ENCODE measurements around the gene AGL. TPM values are rescaled to one million over a fixed set of nuclear protein-coding genes. Genes with fewer than 3 reads are reported as not detected.
A peak's percentile ranks its signal among the peaks of the same experiment; 100 is the strongest.

Gene AGL
- total RNA-seq = 10 to 100 TPM in 3 of 4 donors, 1 to 10 TPM in 1; 9.5 to 26.3 (median 17.0) TPM

DNA sequence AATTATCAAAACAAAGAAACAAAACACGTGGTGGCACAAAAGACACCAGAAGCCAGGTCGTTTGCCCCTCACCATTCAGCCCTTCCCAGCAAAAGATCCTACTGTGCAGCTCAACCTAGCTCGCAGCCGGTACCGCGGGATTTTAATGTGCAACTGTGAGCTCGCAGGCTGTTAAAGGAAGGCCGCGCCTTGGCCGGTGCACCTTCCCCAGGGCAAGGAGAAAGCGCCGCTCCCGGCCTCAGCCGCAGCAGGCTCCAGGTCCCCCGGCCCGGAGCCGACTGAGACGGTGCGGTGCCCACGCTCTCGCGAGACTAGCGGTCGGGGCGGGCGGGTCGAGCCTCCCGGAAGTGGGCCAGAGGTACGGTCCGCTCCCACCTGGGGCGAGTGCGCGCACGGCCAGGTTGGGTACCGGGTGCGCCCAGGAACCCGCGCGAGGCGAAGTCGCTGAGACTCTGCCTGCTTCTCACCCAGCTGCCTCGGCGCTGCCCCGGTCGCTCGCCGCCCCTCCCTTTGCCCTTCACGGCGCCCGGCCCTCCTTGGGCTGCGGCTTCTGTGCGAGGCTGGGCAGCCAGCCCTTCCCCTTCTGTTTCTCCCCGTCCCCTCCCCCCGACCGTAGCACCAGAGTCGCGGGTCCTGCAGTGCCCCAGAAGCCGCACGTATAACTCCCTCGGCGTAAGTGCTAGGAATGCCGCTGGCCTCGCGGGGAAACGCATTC lies at the start of gene AGL:
TSS of gene AGL (plus strand) at position 618 of the 715 bp plus-strand sequence. CDS start 682 bp downstream, outside the sequence.
- no peak for TF ChIP-seq CTCF (IDR thresholded peaks at IDR 0.05)
- peak; percentile 50 for DNase-seq (ENCODE audit: low spot score)
- peak; percentile 99 for ATAC-seq (ENCODE audit: low FRiP score)

DNA sequence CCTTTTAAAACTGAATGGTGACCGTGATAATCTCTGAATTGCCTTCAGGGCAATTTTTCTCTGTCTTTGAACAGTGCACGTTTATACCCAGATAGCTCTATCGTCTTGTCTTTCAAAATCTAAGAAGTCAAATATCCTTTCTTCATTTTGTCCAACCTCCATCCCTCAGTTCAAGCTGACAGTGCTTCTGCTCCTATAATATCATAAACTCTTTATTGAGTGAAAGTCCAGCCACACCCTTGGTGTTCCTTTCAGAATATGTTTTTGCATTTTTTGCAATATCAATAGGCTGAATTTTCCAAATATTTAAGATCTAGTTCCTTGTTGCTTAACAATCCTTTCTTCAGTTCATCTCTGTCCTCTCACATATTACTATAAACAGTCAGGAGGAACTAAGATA lies 48.6 kb upstream of the AGL start:
- no peak for DNase-seq (ENCODE audit: low spot score)
- no peak for ATAC-seq (ENCODE audit: low FRiP score)
- TF ChIP-seq CTCF (IDR thresholded peaks at IDR 0.05) = no peak

DNA sequence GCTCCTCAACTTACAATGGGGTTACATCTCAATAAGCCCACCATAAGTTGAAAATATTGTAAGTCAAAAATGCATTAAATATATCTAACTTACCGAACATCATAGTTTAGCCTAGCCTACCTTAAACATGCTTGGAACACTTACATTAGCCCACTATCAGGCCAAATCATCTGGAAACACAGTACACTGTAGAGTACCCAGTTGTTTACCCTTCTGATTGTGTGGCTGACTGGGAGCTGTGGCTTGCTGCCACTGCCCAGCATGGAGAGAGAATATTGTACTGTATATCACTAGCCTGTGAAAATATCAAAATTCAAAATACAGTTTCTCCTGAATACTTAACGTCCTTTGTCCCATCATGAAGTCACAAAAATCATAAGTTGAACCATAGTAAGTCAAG lies 43.3 kb upstream of the AGL start:
- no peak for TF ChIP-seq CTCF (IDR thresholded peaks at IDR 0.05)
- DNase-seq (ENCODE audit: low spot score) (no peak), ATAC-seq (ENCODE audit: low FRiP score) (no peak)

DNA sequence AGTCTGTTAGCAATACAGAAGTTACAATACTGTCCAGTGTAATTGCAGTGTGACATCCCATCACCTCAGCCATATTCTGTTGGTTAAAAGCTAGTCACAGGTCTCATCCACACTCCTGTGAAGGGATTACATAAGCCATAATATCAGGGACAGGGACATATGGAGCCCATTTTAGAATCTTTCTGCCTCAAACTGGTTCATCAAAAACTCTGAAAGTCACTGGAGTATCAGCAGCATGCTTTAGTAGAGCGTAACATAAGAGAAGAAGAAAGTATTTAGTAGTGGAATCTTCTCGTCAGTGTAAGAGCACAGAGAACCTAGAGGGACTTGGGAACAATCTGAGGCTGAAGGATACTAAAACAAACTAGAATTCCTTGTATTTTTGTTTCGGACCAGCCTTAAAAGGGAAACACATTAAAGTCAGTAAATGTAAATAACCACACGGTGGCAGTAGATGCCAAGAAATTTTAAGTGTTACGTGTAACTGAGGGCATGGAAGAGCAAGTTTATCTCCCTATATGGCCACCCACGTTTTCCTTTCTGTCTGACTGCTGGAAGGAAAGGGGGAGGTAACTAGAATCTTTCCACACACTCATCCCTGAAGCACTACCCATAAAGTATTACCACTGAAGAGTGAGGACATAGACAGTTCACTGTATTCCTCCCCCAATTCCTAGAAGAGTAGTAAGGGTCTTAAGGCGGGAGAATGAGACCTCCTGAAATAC lies 41.6 kb upstream of the AGL start:
- ATAC-seq (ENCODE audit: low FRiP score) (peak; percentile 96), DNase-seq (ENCODE audit: low spot score) (no peak)
- TF ChIP-seq CTCF (IDR thresholded peaks at IDR 0.05) = peak in 1 of 3 donors; percentile 13

- ATAC-seq (ENCODE audit: low FRiP score) = no peak
- DNase-seq (ENCODE audit: low spot score) = no peak
- no peak for TF ChIP-seq CTCF (IDR thresholded peaks at IDR 0.05)
Measured at GRCh38 chr1:99811075-99811474, 39.1 kb upstream of the AGL start.

DNA sequence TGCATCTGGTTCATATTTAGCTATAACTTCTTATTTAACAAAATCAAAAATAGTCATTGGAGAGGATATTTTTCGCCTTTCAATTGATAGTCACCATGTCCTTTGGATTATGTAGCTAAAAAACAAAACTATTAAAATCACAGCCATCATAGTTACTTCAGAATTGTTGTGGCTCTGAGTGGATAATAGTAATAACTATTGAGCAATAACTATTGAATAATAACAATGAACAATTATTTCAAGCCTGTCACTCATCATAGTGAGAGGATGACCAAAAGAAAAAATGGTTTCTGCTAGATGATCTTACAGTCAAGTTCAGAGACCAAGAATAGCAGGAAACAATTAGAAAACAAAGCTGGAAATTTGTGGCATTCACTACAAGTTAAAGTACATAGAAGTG lies 38.4 kb upstream of the AGL start:
- no peak for DNase-seq (ENCODE audit: low spot score)
- ATAC-seq (ENCODE audit: low FRiP score) = no peak
- no peak for TF ChIP-seq CTCF (IDR thresholded peaks at IDR 0.05)
